Left ventricle myocardium superior (tissue), 1 donor: ENCODE results near the gene RGS11. TPM values are rescaled to one million over a fixed set of nuclear protein-coding genes. Genes with fewer than 3 reads are reported as not detected.
"Not testable (repeated sequence)": the region's sequence is repeated elsewhere in the genome, so short reads cannot be mapped to it uniquely, and the experiment has no call there.

ENCODE experiments used
- ATAC-seq: fragments of 200-7000 bp; cut with Tn5 transposase; one replicate; pipeline ENCODE4 v1.9.1; 2020; ENCODE audit warnings: mild to moderate bottlenecking, moderate library complexity
- DNase-seq: peaks from one replicate; pipeline ENCODE4 v3.0.0-alpha.2; 2020
- intact Hi-C: fragments of 100-400 bp; cut with micrococcal nuclease; formaldehyde crosslinking; loops from one replicate; pipeline ENCODE4 v1.11.0; 2022
- total RNA-seq: library from RNA; stranded (reverse); fragmentation: NEBNext Ultra II Directional; extraction: Animal tissue kit (Norgen Biotek cat#: 25700); gene quantifications from one replicate; pipeline ENCODE4 v1.2.1, GENCODE V29; 2021
- donor health status: DM: no; HTN: yes; CAD: no; lungs with severe emphysema.

Gene RGS11
- total RNA-seq, 1 donor from 2014 or later = 14.8 TPM

DNA sequence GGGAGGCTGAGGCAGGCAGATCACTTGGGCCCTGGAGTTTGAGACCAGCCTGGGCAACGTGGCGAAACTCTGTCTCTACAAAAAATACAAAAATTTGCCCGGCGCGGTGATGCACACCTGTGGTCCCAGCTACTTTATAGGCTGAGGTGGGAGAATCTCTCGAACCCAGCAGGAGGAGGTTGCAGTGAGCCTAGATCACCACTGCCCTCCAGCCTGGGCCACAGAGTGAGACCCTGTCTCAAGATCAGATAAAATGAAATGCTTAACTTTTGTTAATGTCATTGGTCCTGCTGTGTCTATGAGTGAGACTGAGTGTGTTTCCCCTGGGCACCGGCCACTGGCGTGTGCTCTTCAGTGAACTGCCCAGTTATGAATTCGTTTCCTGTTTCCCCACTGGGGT is 30.6 kb downstream of the RGS11 start:
- intact Hi-C loops = no loop called here
- DNase-seq (no peak), ATAC-seq (no peak)

DNA sequence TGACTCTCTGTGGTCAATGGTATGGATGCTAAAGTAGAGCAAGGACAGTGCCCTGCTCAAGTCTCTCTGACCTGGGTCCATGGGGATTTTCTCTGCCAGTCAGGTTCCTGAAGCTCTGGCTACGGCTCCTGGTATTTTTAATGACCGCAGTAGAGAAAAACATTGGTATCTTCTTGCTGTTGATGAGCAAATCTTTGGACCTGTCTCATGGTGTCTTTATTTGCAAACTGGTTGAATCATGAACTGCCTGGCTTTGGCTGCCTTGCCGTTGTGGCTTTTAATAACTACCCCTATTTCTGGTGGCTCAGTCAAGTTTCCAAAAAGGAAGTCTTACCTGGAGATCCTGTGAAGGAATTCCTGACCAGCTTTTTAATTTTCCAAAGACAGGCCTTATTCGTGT is 32.4 kb downstream of the RGS11 start:
- DNase-seq (no peak), ATAC-seq (peak; percentile 18)
- intact Hi-C loops = no loop called here

DNA sequence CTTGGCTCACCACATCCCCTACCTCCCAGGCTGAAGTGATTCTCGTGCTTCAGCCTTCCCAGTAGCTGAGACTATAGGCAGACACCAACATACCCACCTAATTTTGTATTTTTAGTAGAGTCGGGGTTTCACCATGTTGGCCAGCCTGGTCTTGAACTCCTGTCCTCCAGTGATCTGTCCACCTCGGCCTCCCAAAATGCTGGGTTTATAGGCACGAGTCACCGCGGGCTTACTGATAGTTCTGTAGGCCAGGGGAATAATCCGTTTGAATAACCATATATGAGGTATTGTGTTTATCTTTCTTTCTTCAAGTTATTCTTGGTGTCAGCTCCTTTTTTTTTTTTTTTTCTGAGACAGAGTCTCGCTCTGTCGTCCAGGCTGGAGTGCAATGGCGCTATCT is 33.5 kb downstream of the RGS11 start:
- ATAC-seq (no peak), DNase-seq (no peak)
- intact Hi-C loops = no loop called here

DNA sequence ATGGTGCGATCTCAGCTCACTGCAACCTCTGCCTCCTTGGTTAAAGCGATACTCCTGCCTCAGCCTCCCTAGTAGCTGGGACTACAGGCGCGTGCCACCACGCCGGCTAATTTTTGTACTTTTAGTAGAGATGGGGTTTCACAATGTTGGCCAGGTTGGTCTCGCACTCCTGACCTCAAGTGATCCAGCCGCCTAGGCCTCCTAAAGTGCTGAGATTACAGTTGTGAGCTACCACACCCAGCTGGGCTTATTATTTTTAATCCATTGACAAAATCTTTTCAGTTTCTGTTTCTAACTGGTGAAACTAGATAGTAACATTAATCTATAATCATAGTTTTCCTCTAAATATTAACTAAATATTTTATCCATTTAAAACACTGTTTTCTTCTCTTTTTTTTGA is 35.2 kb downstream of the RGS11 start:
- DNase-seq (no peak), ATAC-seq (no peak)
- intact Hi-C loops = no loop called here

DNA sequence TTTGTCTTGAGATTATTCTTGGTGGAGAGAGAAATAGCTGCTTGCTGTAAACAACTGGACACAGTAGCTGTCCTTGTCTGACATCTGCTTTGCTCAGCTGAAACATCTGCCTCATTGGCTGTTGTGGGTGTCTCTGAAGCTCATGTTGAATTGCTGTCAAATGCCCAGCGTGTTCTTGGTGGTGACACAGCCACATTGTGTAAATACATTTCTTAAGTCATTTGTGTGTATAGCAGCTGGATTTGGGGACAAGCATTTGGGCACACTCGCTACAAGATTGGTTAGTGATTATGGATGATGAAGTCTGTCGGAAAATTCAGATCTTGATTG is 35.8 kb downstream of the RGS11 start:
- DNase-seq (no peak), ATAC-seq (peak; percentile 20)
- intact Hi-C loops = no loop called here

DNA sequence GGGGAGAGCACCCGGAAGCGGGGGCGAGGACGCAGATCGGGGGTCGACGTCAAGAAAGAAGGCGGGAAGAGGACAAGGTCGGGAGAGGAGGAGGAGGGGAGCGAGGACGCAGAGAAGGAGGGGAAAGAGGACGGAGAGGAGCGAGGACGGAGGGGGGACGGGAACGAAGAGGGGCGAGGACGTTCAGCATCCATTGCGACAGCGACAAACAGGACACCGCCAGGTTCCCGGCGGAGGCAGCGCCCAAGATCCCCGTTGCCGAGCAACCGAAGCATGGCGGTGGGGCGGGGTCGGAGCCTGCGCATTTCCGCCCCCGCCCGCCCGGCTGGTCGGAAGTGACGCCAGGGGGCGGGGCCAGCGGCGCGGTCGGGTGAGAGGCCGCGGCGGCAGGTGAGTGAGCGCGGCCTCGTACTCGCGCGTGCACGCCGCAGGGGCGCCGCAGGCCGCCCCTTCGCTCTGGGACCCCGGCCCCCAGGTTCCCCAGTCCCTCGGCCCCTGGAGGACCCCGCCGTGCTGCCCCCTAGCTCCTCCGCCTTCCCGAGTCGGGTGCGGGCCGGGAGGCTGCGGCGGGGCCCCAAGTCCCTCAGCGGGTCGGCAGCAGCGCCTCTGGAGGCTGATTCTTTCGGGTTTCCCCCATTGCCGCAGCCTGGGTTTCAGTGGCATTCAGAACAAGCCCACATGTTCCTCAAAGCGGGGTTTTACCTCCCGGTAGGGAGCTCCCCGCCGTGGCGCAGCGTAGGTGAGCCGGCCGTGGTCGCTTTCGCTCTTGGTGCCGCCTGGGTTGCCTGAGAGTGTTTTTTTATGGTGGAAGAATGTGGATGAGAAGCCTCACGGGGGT is 41.1 kb downstream of the RGS11 start, which contains the start of gene FAM234A:
Gene FAM234A, plus strand, starts transcription at position 354 of the 838 bp plus-strand sequence. CDS start 19,593 bp downstream, outside the sequence.
- intact Hi-C loops = no loop called here
- DNase-seq (peak; percentile 97), ATAC-seq (peak; percentile 96)

DNA sequence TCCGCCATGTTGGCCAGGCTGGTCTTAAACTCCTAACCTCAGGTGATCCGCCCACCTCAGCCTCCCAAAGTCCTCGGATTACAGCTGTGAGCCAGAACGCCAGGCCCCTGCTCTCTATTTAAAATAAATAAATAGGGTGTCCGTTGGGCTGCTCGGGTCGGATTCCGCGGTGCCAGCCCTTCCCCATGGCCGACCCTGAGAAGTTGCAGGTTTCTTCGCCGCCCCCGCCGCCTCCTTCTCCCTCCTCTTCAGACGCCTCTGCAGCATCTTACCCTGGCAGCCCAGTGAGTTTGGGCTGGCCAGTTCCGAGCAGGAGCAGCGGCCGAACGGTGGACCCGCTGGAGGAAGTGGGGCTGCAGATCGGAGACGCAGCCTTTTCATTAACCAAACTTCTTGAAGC is 44.8 kb downstream of the RGS11 start:
- ATAC-seq (no peak), DNase-seq (no peak)
- intact Hi-C loops = no loop called here

DNA sequence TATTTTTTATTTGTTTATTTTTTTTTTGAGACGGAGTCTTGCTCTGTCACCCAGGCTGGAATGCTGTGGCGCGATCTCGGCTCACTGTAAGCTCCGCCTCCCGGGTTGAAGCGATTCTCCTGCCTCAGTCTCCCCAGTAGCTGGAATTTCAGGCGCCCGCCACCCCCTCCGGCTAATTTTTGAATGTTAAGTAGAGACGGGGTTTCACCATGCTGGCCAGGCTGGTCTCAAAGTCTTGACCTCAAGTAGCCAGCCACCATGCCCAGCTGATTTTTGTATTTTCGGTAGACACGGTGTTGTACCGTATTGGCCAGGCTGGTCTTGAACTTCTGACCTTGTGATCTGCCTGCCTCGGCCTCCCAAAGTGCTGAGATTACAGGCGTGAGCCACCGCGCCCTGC is 45.4 kb downstream of the RGS11 start:
- intact Hi-C loops, DNase-seq, ATAC-seq: not testable (repeated sequence)

DNA sequence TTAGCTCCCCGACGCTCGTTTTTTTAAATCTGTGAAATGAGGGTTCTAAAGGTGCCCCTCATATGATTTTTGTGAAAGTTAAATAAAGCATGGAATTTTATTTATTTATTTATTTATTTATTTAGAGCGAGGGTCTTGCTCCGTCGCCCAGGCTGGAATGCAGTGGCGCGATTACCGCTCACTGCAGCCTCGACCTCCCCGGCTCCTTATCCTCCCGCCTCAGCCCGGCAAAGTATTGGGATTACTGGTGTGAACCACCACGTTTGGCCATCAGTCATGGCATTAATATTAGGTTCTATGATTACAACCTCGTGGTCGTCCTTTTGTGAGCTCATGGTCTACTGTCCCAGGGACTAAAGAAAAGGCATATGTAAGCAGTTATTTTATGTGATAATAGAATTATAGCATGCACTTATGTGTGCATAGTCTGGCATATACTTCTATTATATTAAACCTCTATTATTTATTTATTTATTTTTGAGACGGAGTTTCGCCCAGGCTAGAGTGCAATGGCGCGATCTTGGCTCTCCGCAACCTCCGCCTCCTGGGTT is 45.9 kb downstream of the RGS11 start:
- no peak for DNase-seq
- no peak for ATAC-seq
- intact Hi-C loops = no loop called here

DNA sequence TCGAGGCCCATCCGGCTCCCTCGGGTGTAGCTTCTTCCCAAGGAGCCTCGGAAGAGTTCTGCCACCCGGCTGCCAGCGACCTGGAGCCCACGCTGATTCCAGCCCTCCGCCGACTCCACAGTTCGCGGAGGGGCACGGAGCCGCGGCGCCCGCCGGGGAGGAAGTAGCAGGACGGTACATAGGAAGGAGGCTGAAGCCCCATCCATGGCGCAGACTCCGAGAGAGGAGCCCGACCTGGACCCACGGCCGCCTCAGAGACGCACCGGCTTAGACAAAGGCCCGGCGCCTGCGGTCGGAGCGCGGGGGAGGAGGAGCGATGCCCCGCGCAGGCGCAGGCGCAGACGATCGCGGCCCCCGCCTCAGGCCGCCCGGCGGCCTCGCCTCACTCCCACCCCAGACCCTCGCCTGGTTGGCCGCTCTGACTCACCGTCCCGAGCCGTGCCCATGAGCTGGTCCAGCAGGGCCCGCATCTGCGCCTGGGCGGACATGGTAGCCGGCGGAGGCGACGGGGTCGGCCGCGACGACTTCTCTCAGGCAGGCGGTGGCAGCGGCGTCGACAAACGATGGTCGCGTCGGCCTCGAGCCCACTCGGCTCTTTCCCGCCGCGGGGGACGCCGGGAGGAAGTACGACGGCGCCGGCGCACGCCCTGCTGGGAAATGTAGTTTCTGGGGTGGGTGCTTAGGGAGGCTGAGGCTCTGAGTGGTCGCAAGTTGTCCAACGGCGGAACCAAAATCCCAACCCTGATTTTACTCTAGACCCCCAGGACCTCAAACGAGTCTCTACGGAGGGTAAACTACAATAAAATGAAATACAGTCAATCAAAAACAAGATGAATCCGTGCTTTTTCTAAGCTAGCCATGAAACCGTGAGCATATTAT is 46.7 kb downstream of the RGS11 start, which contains the start of gene LUC7L:
Gene LUC7L, minus strand, starts transcription at position 598 of the 879 bp plus-strand sequence. Its CDS starts 110 bp downstream, at position 488.
- DNase-seq (peak; percentile 94), ATAC-seq (peak; percentile 97)
- intact Hi-C loops = no loop called here

DNA sequence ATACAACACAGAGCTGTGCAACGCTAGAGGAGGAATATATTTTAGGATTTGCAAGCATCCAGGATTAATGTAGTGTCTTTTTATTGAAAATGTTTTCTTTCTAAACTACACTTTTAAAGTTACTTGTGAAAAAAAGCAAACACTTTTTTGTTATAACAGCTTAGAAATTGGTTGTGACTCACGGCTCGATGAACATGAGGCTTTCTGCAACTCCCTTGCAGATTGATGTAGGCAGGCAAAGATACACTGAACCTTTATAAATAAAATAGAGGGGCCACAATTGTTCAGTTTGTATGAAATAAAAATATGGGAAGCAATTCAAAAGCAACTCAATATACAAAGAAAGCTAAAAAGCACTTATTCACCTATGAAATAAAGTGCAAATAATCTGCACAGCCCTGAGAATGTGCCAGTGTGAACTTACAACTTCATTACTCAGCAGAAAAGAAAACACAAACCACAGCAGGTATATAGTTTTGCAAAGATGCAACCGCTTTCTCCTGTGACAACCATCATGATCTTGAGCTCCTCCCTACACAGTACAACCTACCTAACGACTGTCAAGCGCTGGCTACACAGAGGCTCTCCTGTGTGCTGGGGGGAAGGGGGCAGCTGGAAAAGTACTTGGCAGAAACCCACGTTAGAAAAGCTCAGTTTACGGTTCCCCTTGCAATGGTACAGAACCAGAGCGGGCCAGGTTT is 47.4 kb downstream of the RGS11 start:
- ATAC-seq (peak; percentile 2), DNase-seq (no peak)
- intact Hi-C loops = no loop called here

DNA sequence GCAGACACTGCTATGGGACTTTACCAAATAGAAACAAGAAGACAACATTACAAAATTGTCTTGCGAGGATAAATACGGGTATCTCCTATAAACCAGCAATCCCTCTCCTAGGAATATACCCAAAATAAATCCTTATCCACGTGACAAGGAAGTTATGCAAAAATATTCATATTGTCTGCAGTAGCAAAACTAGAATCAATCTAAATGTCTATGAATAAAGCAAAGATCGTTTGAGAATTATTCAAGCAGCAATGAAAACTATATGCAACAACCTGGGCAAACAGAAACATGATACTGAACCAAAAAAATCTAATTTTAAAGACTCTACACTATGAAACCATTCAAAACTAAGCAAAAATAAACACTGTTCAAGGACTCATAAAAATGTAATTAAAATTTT is 55.7 kb downstream of the RGS11 start:
- no peak for DNase-seq
- intact Hi-C loops = no loop called here

More for the DNA sequence above, 55.7 kb downstream of the RGS11 start:
- no peak for ATAC-seq

Other genes with a start within 250 kb of the RGS11 start
- 12.9 TPM for gene POLR3K, start 222.3 kb downstream of the RGS11 start, total RNA-seq
- gene SNRNP25, start 222.1 kb downstream of the RGS11 start, total RNA-seq = 72.8 TPM
- 20.0 TPM for gene RHBDF1, start 203.3 kb downstream of the RGS11 start, total RNA-seq
- gene MPG, start 197.7 kb downstream of the RGS11 start, total RNA-seq = 31.2 TPM
- gene NPRL3, start 137.3 kb downstream of the RGS11 start, total RNA-seq = 21.7 TPM
- gene HBZ, start 123.3 kb downstream of the RGS11 start, total RNA-seq = not detected
- gene HBM, start 110.0 kb downstream of the RGS11 start, total RNA-seq = not detected
- 37.2 TPM for gene HBA2, start 103.1 kb downstream of the RGS11 start, total RNA-seq
- gene HBA1, start 99.3 kb downstream of the RGS11 start, total RNA-seq = 48.9 TPM
- gene HBQ1, start 95.5 kb downstream of the RGS11 start, total RNA-seq = not detected
- gene LUC7L, start 46.5 kb downstream of the RGS11 start, total RNA-seq = 25.4 TPM
- gene FAM234A, start 41.1 kb downstream of the RGS11 start, total RNA-seq = 143 TPM
- gene ARHGDIG, start 4.6 kb upstream of the RGS11 start, total RNA-seq = 14.9 TPM
- gene PDIA2, start 7.2 kb upstream of the RGS11 start, total RNA-seq = 2.6 TPM
- gene AXIN1, start 76.8 kb upstream of the RGS11 start, total RNA-seq = 14.4 TPM
- gene MRPL28, start 94.6 kb upstream of the RGS11 start, total RNA-seq = 77.2 TPM
- 34.2 TPM for gene PGAP6, start 106.0 kb upstream of the RGS11 start, total RNA-seq
- gene NME4, start 121.3 kb upstream of the RGS11 start, total RNA-seq = 89.2 TPM
- 9.8 TPM for gene DECR2, start 125.9 kb upstream of the RGS11 start, total RNA-seq
- gene RAB11FIP3, start 149.7 kb upstream of the RGS11 start, total RNA-seq = 28.3 TPM